HepG2 (cell line): ENCODE results near the gene STAT5A. TPM values are rescaled to one million over a fixed set of nuclear protein-coding genes. Genes with fewer than 3 reads are reported as not detected.

ENCODE experiments used
- AFF4 ChIP-seq: sonication (generic); formaldehyde crosslinking; IDR thresholded peaks from 2 replicates; pipeline ENCODE4 v1.4.0; 2020; ENCODE audit warnings: missing genetic modification reagents
- MIER3 ChIP-seq: IDR thresholded peaks from 2 replicates; pipeline ENCODE4 v1.6.1; 2016; ENCODE audit warnings: missing compliant biosample characterization, borderline replicate concordance
- NFATC3 ChIP-seq: sonication (generic); formaldehyde crosslinking; IDR thresholded peaks from 2 replicates; pipeline ENCODE4 v1.5.1; 2020; ENCODE audit warnings: mild to moderate bottlenecking, missing genetic modification reagents
- SMAD1 ChIP-seq: sonication (generic); formaldehyde crosslinking; IDR thresholded peaks from 2 replicates; pipeline ENCODE4 v1.4.0; 2020; ENCODE audit warnings: missing genetic modification reagents, low read depth, mild to moderate bottlenecking, borderline replicate concordance
- ZNF407 ChIP-seq: sonication (generic); formaldehyde crosslinking; IDR thresholded peaks from one replicate; pipeline ENCODE4 v1.5.1; 2020; ENCODE audit warnings: mild to moderate bottlenecking, missing genetic modification reagents; ENCODE audit errors: not compliant biosample characterization
- ZNF678 ChIP-seq: sonication (generic); formaldehyde crosslinking; IDR thresholded peaks from 2 replicates; pipeline ENCODE4 v1.4.0; 2020; ENCODE audit warnings: mild to moderate bottlenecking, missing genetic modification reagents
- ZNF710 ChIP-seq: sonication (generic); formaldehyde crosslinking; IDR thresholded peaks from 2 replicates; pipeline ENCODE4 v1.5.0; 2020; ENCODE audit warnings: mild to moderate bottlenecking, missing genetic modification reagents, borderline replicate concordance
- polyA plus RNA-seq, 8 experiments: library from polyadenylated mRNA; depleted of rRNA in 3 of 8; stranded (reverse) in 7 of 8; unstranded in 1 of 8; fragments of >200 nt; fragmentation: Illumina TruSeq in 4 of 8; extraction: Trizol in 4 of 8; gene quantifications; 2 replicates each; pipeline versions ENCODE4 v1.2.1 to v1.2.3, GENCODE V29; 2011 to 2016; ENCODE audit warnings: low read depth in 4 of 8, missing spikeins in 1 of 8, mixed read lengths in 1 of 8; ENCODE audit not compliant: insufficient read depth in 1 of 8
- total RNA-seq, 5 experiments: library from RNA; depleted of rRNA; stranded (reverse); fragments of >200 nt; fragmentation: Illumina TruSeq; extraction: Trizol; gene quantifications; 2 replicates each; pipeline ENCODE4 v1.2.3, GENCODE V29; 2016; ENCODE audit warnings: low read depth in 1 of 5

Gene STAT5A
- total and polyA plus RNA-seq, 2 of the 13 experiments (the other 11 are each of a cell fraction or from before 2014, with no cell fraction given): 1.4 to 4.1 TPM

DNA sequence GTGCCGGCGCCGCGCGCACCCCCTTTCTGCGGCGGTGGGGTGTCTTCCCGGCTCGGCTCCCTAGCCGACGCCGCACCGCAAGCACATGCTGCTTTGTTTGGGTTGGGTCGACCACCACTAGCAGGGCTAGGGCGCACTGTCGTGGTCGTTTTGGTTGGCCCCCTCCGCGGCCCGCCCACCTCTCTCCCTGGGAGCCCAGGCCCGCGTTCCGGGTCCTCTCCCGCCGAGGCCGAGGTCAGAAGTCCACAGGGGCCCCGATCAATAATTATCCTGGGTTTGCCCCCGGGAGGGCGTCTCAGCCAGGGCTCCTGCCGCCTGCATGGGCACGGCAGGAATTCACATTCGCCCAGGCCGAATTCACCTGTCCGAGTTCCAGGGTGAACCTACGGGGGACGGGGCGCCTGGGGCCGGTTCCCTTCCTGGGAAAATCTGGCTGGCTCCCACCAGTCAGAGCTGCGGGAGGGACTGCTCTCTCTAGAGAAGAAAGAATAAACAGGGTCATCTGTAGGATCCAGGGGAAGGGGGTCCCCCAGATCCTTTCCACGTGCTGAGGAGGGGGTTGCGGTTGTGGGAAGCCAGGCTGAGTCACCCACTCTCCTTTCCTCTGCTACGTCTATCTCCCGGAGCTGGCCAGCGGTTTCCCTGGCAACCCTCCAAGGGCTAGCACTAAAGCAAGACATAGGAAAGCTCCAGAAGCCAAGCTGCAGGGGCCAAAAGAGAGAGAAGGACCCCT is 11.5 kb upstream of the STAT5A start (continued):
- TF ChIP-seq AFF4 (CRISPR knock-in tag) (no peak), NFATC3 (CRISPR knock-in tag) (no peak), SMAD1 (CRISPR knock-in tag) (no peak; the same call in 1 of the 2 replicates), ZNF678 (CRISPR knock-in tag) (peak; percentile 88), ZNF407 (CRISPR knock-in tag) (peak; percentile 69), ZNF710 (CRISPR knock-in tag) (peak; percentile 80; the same call in 1 of the 2 replicates), MIER3 (CRISPR knock-in tag) (peak; percentile 50; the same call in 1 of the 2 replicates)
